Mucosa of stomach (tissue), 1 donor: Measurements from ENCODE around the gene CXCL11.

ENCODE experiments used
- H3K27me3 ChIP-seq: one replicate; pipeline ENCODE4 v1.7.0; 2013; ENCODE audit warnings: mild to moderate bottlenecking, low read length; ENCODE audit not compliant: control insufficient read depth, insufficient read depth
- H3K36me3 ChIP-seq: one replicate; pipeline ENCODE4 v1.7.0; 2013; ENCODE audit warnings: low read length; ENCODE audit not compliant: control insufficient read depth, insufficient read depth
- H3K4me1 ChIP-seq: one replicate; pipeline ENCODE4 v1.7.0; 2013; ENCODE audit warnings: mild to moderate bottlenecking, low read length; ENCODE audit not compliant: control insufficient read depth, insufficient read depth
- H3K4me3 ChIP-seq: one replicate; pipeline ENCODE4 v1.7.0; 2013; ENCODE audit warnings: low read length
- H3K9ac ChIP-seq: one replicate; pipeline ENCODE4 v1.7.0; 2013; ENCODE audit warnings: mild to moderate bottlenecking, low read length, moderate library complexity
- H3K9me3 ChIP-seq: one replicate; pipeline ENCODE4 v1.7.0; 2013; ENCODE audit warnings: mild to moderate bottlenecking, low read length, moderate library complexity; ENCODE audit not compliant: control insufficient read depth
- donor health status: Pancreatic carcinoma.

The CXCL11 gene

GRCh38 chr4:76035799-76036380, at the start of gene CXCL11:
Gene CXCL11, minus strand, starts transcription at chr4:76036070. Its CDS starts 83 bp downstream, at chr4:76035987.
- H3K27me3 ChIP-seq: no peaks in the 10 kb centered on the region
- no peaks in the 10 kb centered on the region for H3K36me3 ChIP-seq
- no peak within 1 kb of the TSS for H3K4me3 ChIP-seq
- H3K9ac ChIP-seq: no peak within 1 kb of the TSS
- H3K9me3 ChIP-seq: no peaks in the 10 kb centered on the region
- no peaks in the 10 kb centered on the region for H3K4me1 ChIP-seq

- Histone ChIP-seq H3K4me3 (no peak overlapping the region), H3K9me3 (no peaks in the 10 kb centered on the region), H3K36me3 (no peaks in the 10 kb centered on the region), H3K4me1 (no peaks in the 10 kb centered on the region), H3K27me3 (no peaks in the 10 kb centered on the region), H3K9ac (no peak overlapping the region)
These were observed 48.7 kb upstream of the CXCL11 start for GRCh38 chr4:76084542-76084941.

DNA sequence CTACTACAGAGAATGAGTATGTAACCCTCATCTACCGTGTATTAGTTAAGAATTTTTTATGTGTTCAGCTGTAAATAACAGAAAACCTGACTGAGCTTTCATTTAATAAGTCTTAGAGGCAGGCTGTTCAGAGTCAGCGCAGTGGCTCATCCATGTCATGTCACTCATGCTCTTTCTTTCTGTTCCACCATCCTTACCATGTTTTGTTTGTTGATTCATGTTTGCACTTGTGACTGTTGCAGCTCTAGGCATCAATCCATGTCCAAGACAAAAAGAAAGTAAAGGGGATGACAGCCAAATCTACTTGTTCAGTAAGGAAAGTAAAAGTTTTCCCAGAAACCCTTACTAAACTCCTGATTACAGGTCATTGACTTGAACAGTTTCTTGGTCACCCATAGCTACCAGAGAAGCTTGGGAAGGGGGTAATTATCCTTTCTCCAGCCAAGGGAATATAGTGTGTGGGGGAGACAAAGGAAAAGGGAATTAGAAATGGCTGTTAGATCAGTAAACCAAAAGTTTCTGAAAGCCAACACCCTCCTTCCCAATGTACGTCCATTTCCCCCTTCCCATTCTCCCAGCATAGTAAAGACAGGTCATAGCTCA, 47.6 kb upstream of the CXCL11 start:
- Histone ChIP-seq H3K9me3 (no peaks in the 10 kb centered on the region), H3K4me3 (no peak overlapping the region), H3K27me3 (no peaks in the 10 kb centered on the region), H3K4me1 (no peaks in the 10 kb centered on the region), H3K9ac (no peak overlapping the region), H3K36me3 (no peaks in the 10 kb centered on the region)

- Histone ChIP-seq H3K4me3 (no peak overlapping the region), H3K36me3 (no peaks in the 10 kb centered on the region)
These were observed 42.3 kb upstream of the CXCL11 start for GRCh38 chr4:76078033-76078613.

DNA sequence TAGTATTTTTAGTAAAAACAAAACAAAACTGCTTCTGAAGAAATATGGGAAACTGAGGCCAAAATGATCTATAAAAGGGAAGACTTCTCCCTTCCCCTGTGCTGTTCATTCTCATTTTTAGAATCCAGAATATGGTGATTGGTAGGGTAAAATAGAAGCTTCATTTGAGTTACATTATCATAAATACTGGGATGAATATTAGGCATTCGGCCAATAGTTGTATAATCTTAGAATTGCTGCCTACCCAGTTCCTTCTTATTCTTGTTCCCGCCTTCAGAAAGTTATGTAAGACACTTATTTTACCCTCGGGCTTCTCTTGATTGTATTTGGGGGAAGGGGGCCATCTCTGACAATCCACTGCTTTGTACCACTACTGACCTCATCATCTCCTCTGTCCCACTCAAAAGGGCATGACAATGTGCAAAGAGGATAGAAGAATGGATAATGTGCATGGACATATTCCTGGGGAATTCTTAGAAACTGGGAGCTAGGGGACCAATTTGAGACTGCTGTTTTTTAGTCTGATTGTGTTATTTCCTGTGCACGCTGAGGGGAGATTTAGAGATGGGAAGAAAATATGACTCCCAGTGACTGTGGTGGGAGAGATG, 39.2 kb upstream of the CXCL11 start:
- Histone ChIP-seq H3K4me1 (no peaks in the 10 kb centered on the region), H3K9me3 (no peaks in the 10 kb centered on the region), H3K27me3 (no peaks in the 10 kb centered on the region), H3K36me3 (no peaks in the 10 kb centered on the region), H3K4me3 (no peak overlapping the region), H3K9ac (no peak overlapping the region)

More at GRCh38 chr4:76078033-76078613, 42.3 kb upstream of the CXCL11 start:
- Histone ChIP-seq H3K9ac (no peak overlapping the region), H3K27me3 (no peaks in the 10 kb centered on the region), H3K4me1 (no peaks in the 10 kb centered on the region), H3K9me3 (no peaks in the 10 kb centered on the region)

- Histone ChIP-seq H3K4me3 (no peak within 1 kb of the TSS), H3K36me3 (no peaks in the 10 kb centered on the region), H3K4me1 (no peaks in the 10 kb centered on the region), H3K27me3 (no peaks in the 10 kb centered on the region), H3K9me3 (no peaks in the 10 kb centered on the region), H3K9ac (no peak within 1 kb of the TSS)
These were observed 38.6 kb upstream of the CXCL11 start, which contains the start of gene ART3 for GRCh38 chr4:76074468-76074867. Gene ART3, plus strand, starts transcription at chr4:76074709. Its CDS starts 1,181 bp downstream, at chr4:76075890.

DNA sequence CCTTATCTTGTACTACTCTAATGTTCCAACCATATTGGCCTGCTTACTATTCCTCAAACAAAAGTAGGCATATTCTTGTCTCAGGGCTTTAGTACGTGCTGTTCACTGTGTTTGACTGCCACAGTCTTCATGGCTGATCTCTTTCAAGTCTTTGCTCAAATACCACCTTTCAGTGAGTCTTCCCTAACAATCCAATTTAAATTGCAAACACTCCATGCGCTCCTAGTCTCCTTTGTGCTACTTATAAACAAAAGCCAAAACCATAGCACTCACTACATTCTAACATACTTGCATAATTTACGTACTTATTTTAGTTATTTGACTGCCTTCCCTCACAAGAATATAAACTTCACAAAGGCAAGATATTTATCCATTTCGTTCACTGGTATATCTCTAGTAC, 36.9 kb upstream of the CXCL11 start:
- Histone ChIP-seq H3K9ac (no peak overlapping the region), H3K36me3 (no peaks in the 10 kb centered on the region), H3K9me3 (no peaks in the 10 kb centered on the region), H3K27me3 (no peaks in the 10 kb centered on the region), H3K4me1 (no peaks in the 10 kb centered on the region), H3K4me3 (no peak overlapping the region)

- Histone ChIP-seq H3K4me1 (no peaks in the 10 kb centered on the region), H3K4me3 (no peak overlapping the region), H3K27me3 (no peaks in the 10 kb centered on the region), H3K36me3 (no peaks in the 10 kb centered on the region), H3K9me3 (no peaks in the 10 kb centered on the region), H3K9ac (no peak overlapping the region)
These were observed 31.9 kb upstream of the CXCL11 start for GRCh38 chr4:76067652-76068286.

DNA sequence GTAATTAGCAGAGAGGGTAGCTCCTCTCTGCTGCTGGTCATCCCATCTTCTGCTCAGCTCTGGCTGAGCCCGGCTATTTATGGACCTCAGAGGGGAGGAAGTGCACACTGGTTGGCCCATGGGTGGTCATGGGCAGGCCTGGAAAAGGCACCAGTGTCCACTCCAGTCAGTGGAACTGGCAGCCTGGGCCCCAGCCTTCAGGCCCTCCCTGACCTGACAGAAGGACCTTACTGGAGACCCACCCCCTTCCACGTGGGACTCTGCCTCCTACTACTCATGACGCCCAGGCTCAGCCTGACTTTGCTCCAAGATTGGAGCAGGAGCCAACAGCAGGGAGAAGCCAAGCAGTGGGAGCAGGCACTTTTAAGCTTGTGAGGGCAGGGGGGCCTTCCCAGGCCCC, 30.7 kb upstream of the CXCL11 start:
- no peaks in the 10 kb centered on the region for H3K36me3 ChIP-seq
- no peak overlapping the region for H3K9ac ChIP-seq
- no peaks in the 10 kb centered on the region for H3K27me3 ChIP-seq
- H3K9me3 ChIP-seq: no peaks in the 10 kb centered on the region
- no peaks in the 10 kb centered on the region for H3K4me1 ChIP-seq
- H3K4me3 ChIP-seq: no peak overlapping the region

DNA sequence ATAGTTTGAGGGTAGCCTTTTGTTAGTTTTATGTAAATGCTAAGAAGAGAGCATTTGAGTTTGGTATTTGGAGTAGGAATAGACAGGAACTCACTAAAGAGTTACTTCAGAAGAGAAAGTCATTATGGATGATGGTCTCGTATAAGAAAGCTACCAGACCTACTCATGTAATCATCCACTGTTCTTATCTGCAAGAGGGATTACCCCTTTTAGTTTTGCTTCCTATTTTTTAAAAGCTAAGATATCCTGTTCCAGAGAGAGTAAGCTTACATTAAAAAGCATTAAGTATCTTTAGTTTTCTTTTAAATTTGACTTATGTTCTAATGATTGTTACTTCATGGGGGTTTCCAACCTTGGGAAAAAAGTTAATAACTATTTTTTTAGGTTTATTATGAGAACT, 26.1 kb upstream of the CXCL11 start:
- Histone ChIP-seq H3K4me1 (peaks cover 7% of the 10 kb centered on the region), H3K36me3 (no peaks in the 10 kb centered on the region), H3K4me3 (no peak overlapping the region), H3K9ac (no peak overlapping the region), H3K27me3 (no peaks in the 10 kb centered on the region), H3K9me3 (no peaks in the 10 kb centered on the region)

GRCh38 chr4:76061421-76061820, 25.6 kb upstream of the CXCL11 start:
- Histone ChIP-seq H3K4me1 (peaks cover 7% of the 10 kb centered on the region), H3K9ac (no peak overlapping the region), H3K27me3 (no peaks in the 10 kb centered on the region), H3K9me3 (no peaks in the 10 kb centered on the region), H3K36me3 (no peaks in the 10 kb centered on the region), H3K4me3 (no peak overlapping the region)

DNA sequence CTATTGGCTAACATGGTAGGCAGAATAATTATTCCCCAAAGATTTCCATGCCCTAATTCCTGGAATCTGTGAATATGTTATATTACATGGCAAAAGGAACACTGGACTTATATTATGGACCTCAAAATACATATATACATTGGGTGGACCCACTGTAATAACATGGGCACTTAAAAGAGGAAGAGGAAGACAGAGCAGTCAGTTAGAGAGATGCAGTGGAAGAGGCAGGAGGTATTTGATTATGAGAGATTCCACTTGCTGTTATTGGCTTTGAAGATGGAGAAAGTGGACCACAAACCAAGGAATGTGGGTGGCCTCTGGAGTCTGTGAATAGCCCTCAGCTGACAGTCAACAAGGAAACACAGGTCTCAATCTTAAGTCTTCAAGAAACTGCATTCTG, 24.6 kb upstream of the CXCL11 start:
- Histone ChIP-seq H3K4me3 (no peak overlapping the region), H3K36me3 (no peaks in the 10 kb centered on the region), H3K9me3 (no peaks in the 10 kb centered on the region), H3K9ac (no peak overlapping the region), H3K27me3 (no peaks in the 10 kb centered on the region), H3K4me1 (peaks cover 7% of the 10 kb centered on the region)
